IMR-90 (cell line): ENCODE data around the gene DNAJC30. TPM values are rescaled to one million over a fixed set of nuclear protein-coding genes. Genes with fewer than 3 reads are reported as not detected.
A peak's percentile ranks its signal among the peaks of the same experiment; 100 is the strongest.

ENCODE experiments used
- ATAC-seq: fragments of 200-7000 bp; cut with Tn5 transposase; 2 replicates; pipeline ENCODE4 v1.9.1; 2020; ENCODE audit warnings: low read depth, mild to moderate bottlenecking, moderate library complexity
- BruUV-seq: library from RNA; stranded (reverse); fragments of 400-500 nt; replicated peaks from 2 replicates; lab custom pipeline; 2021; lab: Mats Ljungman, UMichigan
- CTCF ChIA-PET: fragments of 300-600 bp; formaldehyde crosslinking; extraction: SDS; loops from one replicate; lab custom pipeline; 2021; ENCODE audit warnings: antibody characterized with exemption; lab: Yijun Ruan, JAX
- POLR2A ChIA-PET: fragments of 300-600 bp; sonication (Branson Sonifier 250); formaldehyde crosslinking; loops from one replicate; lab custom pipeline; 2022; ENCODE audit warnings: antibody characterized with exemption; ENCODE audit not compliant: unreplicated experiment; lab: Charles Lee
- DNase-seq: peaks from one replicate; pipeline ENCODE4 v3.0.0; 2013
- H2AFZ ChIP-seq: replicated peaks from 2 replicates; pipeline ENCODE3; 2013; ENCODE audit warnings: low read length, mild to moderate bottlenecking; ENCODE audit not compliant: poor library complexity
- H2AK5ac ChIP-seq: 2 replicates; pipeline ENCODE4 v1.6.1; 2013; ENCODE audit warnings: low read depth, low read length, inconsistent platforms
- H2AK9ac ChIP-seq: replicated peaks from 2 replicates; pipeline ENCODE3; 2013; ENCODE audit warnings: mild to moderate bottlenecking, low read depth, low read length, moderate library complexity; ENCODE audit not compliant: poor library complexity
- H2BK120ac ChIP-seq: 2 replicates; pipeline ENCODE4 v1.6.1; 2013; ENCODE audit warnings: low read depth, low read length, inconsistent platforms
- H2BK15ac ChIP-seq: 3 replicates; pipeline ENCODE4 v1.6.1; 2013; ENCODE audit warnings: low read depth, low read length, inconsistent platforms
- H2BK20ac ChIP-seq: 2 replicates; pipeline ENCODE4 v1.6.1; 2013; ENCODE audit warnings: low read depth, mild to moderate bottlenecking, inconsistent platforms, low read length, moderate library complexity
- H2BK5ac ChIP-seq: 2 replicates; pipeline ENCODE4 v1.6.1; 2013; ENCODE audit warnings: mild to moderate bottlenecking, low read depth, low read length, inconsistent platforms; ENCODE audit not compliant: poor library complexity, severe bottlenecking
- H3K14ac ChIP-seq: replicated peaks from 2 replicates; pipeline ENCODE4 v1.6.1; 2013; ENCODE audit warnings: low read depth, low read length, inconsistent platforms
- H3K18ac ChIP-seq: 2 replicates; pipeline ENCODE4 v1.6.1; 2013; ENCODE audit warnings: low read depth, low read length, control low read depth
- H3K23ac ChIP-seq: 2 replicates; pipeline ENCODE4 v1.6.1; 2013; ENCODE audit warnings: low read depth, low read length, inconsistent platforms
- H3K27ac ChIP-seq: 2 replicates; pipeline ENCODE4 v1.5.1; 2013; ENCODE audit warnings: mild to moderate bottlenecking, control low read depth, low read length; ENCODE audit not compliant: insufficient read depth
- H3K27me3 ChIP-seq: 2 replicates; pipeline ENCODE4 v1.6.1; 2013; ENCODE audit warnings: low read length; ENCODE audit not compliant: control insufficient read depth, insufficient read depth
- H3K36me3 ChIP-seq: 2 replicates; pipeline ENCODE4 v1.6.1; 2013; ENCODE audit warnings: low read length, mixed read lengths; ENCODE audit not compliant: control insufficient read depth, insufficient read depth
- H3K4ac ChIP-seq: 2 replicates; pipeline ENCODE4 v1.6.1; 2013; ENCODE audit warnings: low read depth, low read length, inconsistent platforms
- H3K4me1 ChIP-seq: 2 replicates; pipeline ENCODE4 v1.6.1; 2013; ENCODE audit warnings: low read length, mixed read lengths; ENCODE audit not compliant: control insufficient read depth, insufficient read depth
- H3K4me2 ChIP-seq: 2 replicates; pipeline ENCODE4 v1.6.1; 2013; ENCODE audit warnings: low read depth, mild to moderate bottlenecking, control low read depth, low read length, moderate library complexity
- H3K4me3 ChIP-seq: 2 replicates; pipeline ENCODE4 v1.5.1; 2013; ENCODE audit warnings: low read depth, mild to moderate bottlenecking, control low read depth, low read length, moderate library complexity; ENCODE audit not compliant: insufficient read depth
- H3K56ac ChIP-seq: 2 replicates; pipeline ENCODE4 v1.6.1; 2013; ENCODE audit warnings: low read length, inconsistent platforms; ENCODE audit not compliant: insufficient read depth; ENCODE audit errors: extremely low read depth
- H3K79me1 ChIP-seq, 2 experiments: 2 replicates each; pipeline ENCODE4 v1.6.1; 2013; ENCODE audit warnings: low read length in 2 of 2, inconsistent platforms in 1 of 2, low read depth in 1 of 2
- H3K9ac ChIP-seq: 2 replicates; pipeline ENCODE4 v1.6.1; 2013; ENCODE audit warnings: low read depth, low read length, control low read depth
- H3K9me1 ChIP-seq: 2 replicates; pipeline ENCODE4 v1.6.1; 2013; ENCODE audit warnings: low read length, inconsistent platforms; ENCODE audit not compliant: insufficient read depth
- H3K9me3 ChIP-seq: 2 replicates; pipeline ENCODE4 v1.6.1; 2013; ENCODE audit warnings: low read length; ENCODE audit not compliant: control insufficient read depth, insufficient read depth
- H4K20me1 ChIP-seq: 2 replicates; pipeline ENCODE4 v1.6.1; 2013; ENCODE audit warnings: low read length, inconsistent platforms; ENCODE audit not compliant: insufficient read depth
- H4K5ac ChIP-seq: 2 replicates; pipeline ENCODE4 v1.6.1; 2013; ENCODE audit warnings: mild to moderate bottlenecking, low read depth, low read length, control low read depth
- H4K8ac ChIP-seq, 2 experiments: 2 replicates each; pipeline ENCODE4 v1.6.1; 2013; ENCODE audit warnings: low read depth in 2 of 2, low read length in 2 of 2, control low read depth in 1 of 2, inconsistent platforms in 1 of 2
- H4K91ac ChIP-seq: 2 replicates; pipeline ENCODE4 v1.6.1; 2013; ENCODE audit warnings: low read depth, low read length, inconsistent platforms; ENCODE audit not compliant: insufficient read depth
- BHLHE40 ChIP-seq: fragments of 150-350 bp; IDR thresholded peaks from 2 replicates; pipeline ENCODE4 v1.6.1; 2016; ENCODE audit warnings: mild to moderate bottlenecking, low read depth, low read length
- CEBPB ChIP-seq: IDR thresholded peaks from 2 replicates; pipeline ENCODE4 v1.6.1; 2012; ENCODE audit warnings: low read depth, low read length, improper control_type of control experiment
- CHD1 ChIP-seq: IDR thresholded peaks from 2 replicates; pipeline ENCODE4 v1.6.1; 2012; ENCODE audit warnings: low read depth, low read length, improper control_type of control experiment
- FOS ChIP-seq: fragments of 150-350 bp; IDR thresholded peaks from 2 replicates; pipeline ENCODE4 v1.6.1; 2016; ENCODE audit warnings: low read depth, low read length
- MAFK ChIP-seq: IDR thresholded peaks from 2 replicates; pipeline ENCODE4 v1.6.1; 2012; ENCODE audit warnings: low read depth, low read length, improper control_type of control experiment
- MAZ ChIP-seq: IDR thresholded peaks from 2 replicates; pipeline ENCODE4 v1.6.1; 2012; ENCODE audit warnings: low read depth, mild to moderate bottlenecking, low read length, improper control_type of control experiment, moderate library complexity, borderline replicate concordance
- MXI1 ChIP-seq: IDR thresholded peaks from 2 replicates; pipeline ENCODE4 v1.6.1; 2012; ENCODE audit warnings: low read depth, mild to moderate bottlenecking, low read length, moderate library complexity, borderline replicate concordance
- NFE2L2 ChIP-seq: fragments of 150-350 bp; IDR thresholded peaks from 2 replicates; pipeline ENCODE4 v1.6.1; 2016; ENCODE audit warnings: low read depth, mild to moderate bottlenecking, low read length
- POLR2A ChIP-seq: IDR thresholded peaks from 2 replicates; pipeline ENCODE4 v1.6.1; 2012; ENCODE audit warnings: mild to moderate bottlenecking, low read depth, low read length
- RAD21 ChIP-seq: IDR thresholded peaks from 2 replicates; pipeline ENCODE4 v1.6.1; 2012; ENCODE audit warnings: low read length, improper control_type of control experiment
- RCOR1 ChIP-seq: IDR thresholded peaks from 2 replicates; pipeline ENCODE4 v1.6.1; 2012; ENCODE audit warnings: mild to moderate bottlenecking, low read length, improper control_type of control experiment; ENCODE audit not compliant: insufficient replicate concordance
- RFX5 ChIP-seq: IDR thresholded peaks from 2 replicates; pipeline ENCODE4 v1.8.0; 2012; ENCODE audit warnings: low read depth, mild to moderate bottlenecking, low read length, moderate library complexity
- SMC3 ChIP-seq: fragments of 150-350 bp; IDR thresholded peaks from 2 replicates; pipeline ENCODE4 v1.6.1; 2016; ENCODE audit warnings: low read depth, mild to moderate bottlenecking, antibody characterized with exemption, low read length, moderate library complexity
- WGBS, 2 experiments: methylation state at CpG; one replicate each; pipeline versions ENCODE4 v1.1.5 to v1.1.7; 2013; ENCODE audit warnings: missing lambda C conversion rate in 2 of 2; ENCODE audit not compliant: insufficient read length in 1 of 2; ENCODE audit errors: extremely low coverage in 2 of 2; 5-methylcytosine and 5-hydroxymethylcytosine counted together
- dilution Hi-C: fragments of 300-500 bp; cut with HindIII; formaldehyde crosslinking; loops from one replicate; pipeline ENCODE4 v1.14.3; 2018; ENCODE audit warnings: low sequenced_read_pairs; ENCODE audit not compliant: unreplicated experiment
- in situ Hi-C: fragments of 300-500 bp; cut with MboI; formaldehyde crosslinking; loops from 3 replicates; pipeline ENCODE4 v1.14.3; 2019; ENCODE audit warnings: low sequenced_read_pairs, inconsistent platforms, mixed read lengths
- intact Hi-C: fragments of 100-400 bp; cut with micrococcal nuclease; formaldehyde crosslinking; loops from 2 replicates; pipeline ENCODE4 v1.10.0; 2022
- polyA plus RNA-seq, 3 experiments: library from polyadenylated mRNA; depleted of rRNA; stranded (reverse); fragments of >200 nt; gene quantifications; 2 replicates each; pipeline ENCODE4 v1.2.3, GENCODE V29; 2012; ENCODE audit warnings: low replicate concordance in 1 of 3
- total RNA-seq: library from RNA; depleted of rRNA; stranded (reverse); fragments of >200 nt; gene quantifications from 2 replicates; pipeline ENCODE4 v1.2.3, GENCODE V29; 2012
- TF ChIP-seq, protein P1 (sequence below): fragments of 150-350 bp; IDR thresholded peaks from 2 replicates; pipeline ENCODE4 v1.6.1; 2016; ENCODE audit warnings: low read depth, mild to moderate bottlenecking, low read length, moderate library complexity, borderline replicate concordance
- TF ChIP-seq, protein P2 (sequence below): conservative IDR thresholded peaks from 2 replicates; pipeline ENCODE4 v1.5.1; 2012; ENCODE audit warnings: mild to moderate bottlenecking, low read depth, low read length, improper control_type of control experiment
- TF ChIP-seq, protein P3 (sequence below): fragments of 150-350 bp; IDR thresholded peaks from 2 replicates; pipeline ENCODE4 v1.6.1; 2017; ENCODE audit warnings: mild to moderate bottlenecking, antibody characterized with exemption, low read length, low read depth

Gene DNAJC30
- total and polyA plus RNA-seq, 2 of the 4 experiments (the other 2 are of a cell fraction): 1.6 to 9.0 TPM

DNA sequence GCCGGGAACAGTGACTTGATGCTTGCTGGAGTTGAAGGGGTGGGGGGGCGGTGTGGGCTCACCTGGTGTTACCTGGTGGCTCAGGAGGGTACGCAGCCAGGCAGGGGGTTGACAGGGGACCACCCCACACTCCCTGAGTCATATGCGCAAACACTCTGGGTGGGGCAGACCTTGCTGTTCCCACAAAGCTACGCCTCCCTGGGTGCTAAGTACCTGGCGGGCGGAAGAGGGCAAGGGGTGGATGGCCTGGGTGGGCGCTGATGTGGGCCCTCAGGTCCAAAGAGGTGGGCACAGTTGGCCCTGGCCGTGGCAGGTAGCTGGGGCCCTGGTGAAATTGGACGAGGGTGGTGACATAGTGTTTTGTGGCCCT, 22.3 kb upstream of the DNAJC30 start:
- in situ Hi-C loops (no loop called here), dilution Hi-C loops (no loop called here), intact Hi-C loops (no loop called here)
- no peak overlapping the region for H4K8ac ChIP-seq
- H3K4ac ChIP-seq: no peak overlapping the region
- H3K27me3 ChIP-seq: no peaks in the 10 kb centered on the region
- no peaks in the 10 kb centered on the region for H3K9me3 ChIP-seq
- H2BK20ac ChIP-seq: no peak overlapping the region
- peaks cover 65% of the 10 kb centered on the region for H4K20me1 ChIP-seq
- H2BK15ac ChIP-seq: no peak overlapping the region
- no peak overlapping the region for H2AFZ ChIP-seq
- H2AK5ac ChIP-seq: 0 out of 2 replicates have a peak overlapping the region, but pooled peaks have one; percentile 16
- H2BK5ac ChIP-seq: no peak overlapping the region
- H3K79me1 ChIP-seq: peaks cover 11 to 50% of the 10 kb centered on the region in 2 experiments; a peak in 3 of 4 replicates
- ChIA-PET POLR2A (no interaction called here), CTCF (no interaction called here)
- DNase-seq (no peak), ATAC-seq (no peak)
- H4K5ac ChIP-seq: no peak overlapping the region
- 100% methylated on average over 2 of the region's 10 CpGs; no CpG with 5 or more reads in 1 of the 2 experiments for WGBS, 2 experiments
- H3K36me3 ChIP-seq: peaks cover 37% of the 10 kb centered on the region
- no peak overlapping the region for H3K9ac ChIP-seq
- no TSS peak for BruUV-seq
- no peak overlapping the region for H3K18ac ChIP-seq
- no peak overlapping the region for H3K4me3 ChIP-seq
- no peak overlapping the region for H2BK120ac ChIP-seq
- no peak overlapping the region for H3K56ac ChIP-seq
- peak overlapping the region; percentile 89 for H2AK9ac ChIP-seq
- peaks cover 9% of the 10 kb centered on the region; the same call in 1 of the 2 replicates for H3K9me1 ChIP-seq
- TF ChIP-seq CEBPB (no peak), SMC3 (no peak), BHLHE40 (no peak), NFE2L2 (no peak), MAZ (no peak), FOS (no peak), RCOR1 (no peak), RAD21 (no peak), RFX5 (no peak), MXI1 (no peak), MAFK (no peak), CHD1 (no peak), POLR2A (no peak)
- TF ChIP-seq, protein P1, sequence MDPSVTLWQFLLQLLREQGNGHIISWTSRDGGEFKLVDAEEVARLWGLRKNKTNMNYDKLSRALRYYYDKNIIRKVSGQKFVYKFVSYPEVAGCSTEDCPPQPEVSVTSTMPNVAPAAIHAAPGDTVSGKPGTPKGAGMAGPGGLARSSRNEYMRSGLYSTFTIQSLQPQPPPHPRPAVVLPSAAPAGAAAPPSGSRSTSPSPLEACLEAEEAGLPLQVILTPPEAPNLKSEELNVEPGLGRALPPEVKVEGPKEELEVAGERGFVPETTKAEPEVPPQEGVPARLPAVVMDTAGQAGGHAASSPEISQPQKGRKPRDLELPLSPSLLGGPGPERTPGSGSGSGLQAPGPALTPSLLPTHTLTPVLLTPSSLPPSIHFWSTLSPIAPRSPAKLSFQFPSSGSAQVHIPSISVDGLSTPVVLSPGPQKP: no peak
- TF ChIP-seq, protein P2, sequence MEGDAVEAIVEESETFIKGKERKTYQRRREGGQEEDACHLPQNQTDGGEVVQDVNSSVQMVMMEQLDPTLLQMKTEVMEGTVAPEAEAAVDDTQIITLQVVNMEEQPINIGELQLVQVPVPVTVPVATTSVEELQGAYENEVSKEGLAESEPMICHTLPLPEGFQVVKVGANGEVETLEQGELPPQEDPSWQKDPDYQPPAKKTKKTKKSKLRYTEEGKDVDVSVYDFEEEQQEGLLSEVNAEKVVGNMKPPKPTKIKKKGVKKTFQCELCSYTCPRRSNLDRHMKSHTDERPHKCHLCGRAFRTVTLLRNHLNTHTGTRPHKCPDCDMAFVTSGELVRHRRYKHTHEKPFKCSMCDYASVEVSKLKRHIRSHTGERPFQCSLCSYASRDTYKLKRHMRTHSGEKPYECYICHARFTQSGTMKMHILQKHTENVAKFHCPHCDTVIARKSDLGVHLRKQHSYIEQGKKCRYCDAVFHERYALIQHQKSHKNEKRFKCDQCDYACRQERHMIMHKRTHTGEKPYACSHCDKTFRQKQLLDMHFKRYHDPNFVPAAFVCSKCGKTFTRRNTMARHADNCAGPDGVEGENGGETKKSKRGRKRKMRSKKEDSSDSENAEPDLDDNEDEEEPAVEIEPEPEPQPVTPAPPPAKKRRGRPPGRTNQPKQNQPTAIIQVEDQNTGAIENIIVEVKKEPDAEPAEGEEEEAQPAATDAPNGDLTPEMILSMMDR: no peak
- TF ChIP-seq, protein P3, sequence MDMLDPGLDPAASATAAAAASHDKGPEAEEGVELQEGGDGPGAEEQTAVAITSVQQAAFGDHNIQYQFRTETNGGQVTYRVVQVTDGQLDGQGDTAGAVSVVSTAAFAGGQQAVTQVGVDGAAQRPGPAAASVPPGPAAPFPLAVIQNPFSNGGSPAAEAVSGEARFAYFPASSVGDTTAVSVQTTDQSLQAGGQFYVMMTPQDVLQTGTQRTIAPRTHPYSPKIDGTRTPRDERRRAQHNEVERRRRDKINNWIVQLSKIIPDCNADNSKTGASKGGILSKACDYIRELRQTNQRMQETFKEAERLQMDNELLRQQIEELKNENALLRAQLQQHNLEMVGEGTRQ: no peak
- H3K14ac ChIP-seq: no peak overlapping the region
- no peak overlapping the region for H3K27ac ChIP-seq
- no peak overlapping the region for H3K23ac ChIP-seq
- peaks cover 8% of the 10 kb centered on the region for H3K4me1 ChIP-seq
- no peak overlapping the region for H3K4me2 ChIP-seq
- no peak overlapping the region for H4K91ac ChIP-seq
